HG02938 (cell line): Measurements from ENCODE around the gene PIK3R6.
"Not testable (repeated sequence)": the region's sequence is repeated elsewhere in the genome, so short reads cannot be mapped to it uniquely, and the experiment has no call there.

Experiments used
- ATAC-seq: cut with Tn5 transposase; IDR thresholded peaks from one replicate; pipeline ENCODE4 v1.9.1; 2021; ENCODE audit warnings: mild to moderate bottlenecking, moderate library complexity; ENCODE audit not compliant: unreplicated experiment

Gene PIK3R6

GRCh38 chr17:8829036-8829941, 38.2 kb downstream of the PIK3R6 start:
- ATAC-seq, result no peak

- ATAC-seq, result no peak
Observed at GRCh38 chr17:8828517-8828875, 39.0 kb downstream of the PIK3R6 start.

GRCh38 chr17:8826808-8827435, 40.6 kb downstream of the PIK3R6 start:
- ATAC-seq, result no peak

- no peak for ATAC-seq
Observed at GRCh38 chr17:8825802-8826201, 41.7 kb downstream of the PIK3R6 start.

GRCh38 chr17:8823279-8823678, 44.2 kb downstream of the PIK3R6 start:
- no peak for ATAC-seq

GRCh38 chr17:8822401-8823035, 45.0 kb downstream of the PIK3R6 start:
- ATAC-seq, result no peak

GRCh38 chr17:8821446-8822105, 45.9 kb downstream of the PIK3R6 start:
- ATAC-seq, result no peak

- no peak for ATAC-seq
Observed at GRCh38 chr17:8820311-8821010, 47.0 kb downstream of the PIK3R6 start.

- ATAC-seq, result no peak
Observed at GRCh38 chr17:8818654-8819330, 48.7 kb downstream of the PIK3R6 start.

GRCh38 chr17:8818047-8818446, 49.4 kb downstream of the PIK3R6 start:
- no peak for ATAC-seq

- ATAC-seq, result peak; percentile 94
Observed at GRCh38 chr17:8806926-8807550, 60.4 kb downstream of the PIK3R6 start.

GRCh38 chr17:8806253-8806925, 61.1 kb downstream of the PIK3R6 start:
- no peak for ATAC-seq

- ATAC-seq, result not testable (repeated sequence)
Observed at GRCh38 chr17:8805396-8805795, 62.1 kb downstream of the PIK3R6 start.

GRCh38 chr17:8803531-8804420, 63.7 kb downstream of the PIK3R6 start:
- ATAC-seq, result no peak

GRCh38 chr17:8801135-8801840, 66.2 kb downstream of the PIK3R6 start:
- no peak for ATAC-seq

- ATAC-seq, result no peak
Observed at GRCh38 chr17:8800656-8801055, 66.8 kb downstream of the PIK3R6 start.

- ATAC-seq, result no peak
Observed at GRCh38 chr17:8799570-8800212, 67.8 kb downstream of the PIK3R6 start.
